GM23338 (cell line): ENCODE data around the gene GRIK4. TPM values are rescaled to one million over a fixed set of nuclear protein-coding genes. Genes with fewer than 3 reads are reported as not detected.

Experiments
- ATAC-seq: fragments of 200-7000 bp; cut with Tn5 transposase; 3 replicates; pipeline ENCODE4 v1.9.1; 2020
- DNase-seq: peaks from one replicate; pipeline ENCODE4 v3.0.0-alpha.2; 2015; ENCODE audit warnings: low spot score
- H2AFZ ChIP-seq: fragments of 200-600 bp; sonication (generic); 2 replicates; pipeline ENCODE4 v1.8.0; 2016; ENCODE audit warnings: antibody characterized with exemption, mild to moderate bottlenecking, moderate library complexity
- H3F3A ChIP-seq: fragments of 200-600 bp; sonication (generic); replicated peaks from 2 replicates; pipeline ENCODE4 v1.8.0; 2017; ENCODE audit warnings: antibody characterized with exemption, mixed run types, low read depth
- H3K27ac ChIP-seq: fragments of 200-600 bp; sonication (generic); 2 replicates; pipeline ENCODE4 v1.6.1; 2016; ENCODE audit warnings: low read depth
- H3K27me3 ChIP-seq: fragments of 200-600 bp; sonication (generic); 2 replicates; pipeline ENCODE4 v1.8.0; 2016; ENCODE audit warnings: mild to moderate bottlenecking, mixed run types, moderate library complexity; ENCODE audit not compliant: insufficient read depth
- H3K36me3 ChIP-seq: fragments of 200-600 bp; sonication (generic); 2 replicates; pipeline ENCODE4 v1.8.0; 2016; ENCODE audit warnings: mild to moderate bottlenecking; ENCODE audit not compliant: insufficient read depth
- H3K4me1 ChIP-seq: fragments of 200-600 bp; sonication (generic); 2 replicates; pipeline ENCODE4 v1.8.0; 2016; ENCODE audit warnings: mild to moderate bottlenecking, moderate library complexity; ENCODE audit not compliant: insufficient read depth
- H3K4me2 ChIP-seq: fragments of 200-600 bp; sonication (generic); 2 replicates; pipeline ENCODE4 v1.7.1; 2017; ENCODE audit warnings: mixed run types
- H3K4me3 ChIP-seq: fragments of 200-600 bp; sonication (generic); 2 replicates; pipeline ENCODE4 v1.6.1; 2016; ENCODE audit warnings: mixed run types
- H3K79me2 ChIP-seq: fragments of 200-600 bp; sonication (generic); replicated peaks from 2 replicates; pipeline ENCODE4 v1.8.0; 2017; ENCODE audit warnings: mild to moderate bottlenecking; ENCODE audit not compliant: insufficient read depth
- H3K9me2 ChIP-seq: fragments of 200-600 bp; sonication (generic); 2 replicates; pipeline ENCODE4 v1.8.0; 2017; ENCODE audit not compliant: insufficient read depth
- H4K20me1 ChIP-seq: fragments of 200-600 bp; sonication (generic); replicated peaks from 2 replicates; pipeline ENCODE4 v1.8.0; 2017; ENCODE audit warnings: mild to moderate bottlenecking; ENCODE audit not compliant: insufficient read depth
- H3K27ac Mint-ChIP-seq: 2 replicates; pipeline ENCODE4 v1.8.0; 2020; ENCODE audit warnings: inconsistent platforms, mild to moderate bottlenecking, moderate library complexity, mixed read lengths
- H3K27me3 Mint-ChIP-seq: 3 replicates; pipeline ENCODE4 v1.8.0; 2022; ENCODE audit warnings: low read depth, mild to moderate bottlenecking, moderate library complexity, mixed read lengths, inconsistent platforms; ENCODE audit not compliant: insufficient read depth, poor library complexity
- H3K36me3 Mint-ChIP-seq: 3 replicates; pipeline ENCODE4 v1.8.0; 2021; ENCODE audit warnings: low read depth, mild to moderate bottlenecking, inconsistent platforms, moderate library complexity, mixed read lengths
- H3K4me1 Mint-ChIP-seq: 3 replicates; pipeline ENCODE4 v1.8.0; 2020; ENCODE audit warnings: mild to moderate bottlenecking, inconsistent platforms, mixed read lengths
- H3K4me3 Mint-ChIP-seq: 3 replicates; pipeline ENCODE4 v1.8.0; 2021; ENCODE audit warnings: moderate library complexity, mild to moderate bottlenecking, inconsistent platforms, mixed read lengths
- H3K9me3 Mint-ChIP-seq: 3 replicates; pipeline ENCODE4 v1.8.0; 2020; ENCODE audit warnings: moderate library complexity, mild to moderate bottlenecking, inconsistent platforms, mixed read lengths
- CREB1 ChIP-seq: fragments of 250-450 bp; sonication (Bioruptor Pico); IDR thresholded peaks from 2 replicates; pipeline ENCODE4 v1.5.0; 2020; ENCODE audit warnings: low read depth, mild to moderate bottlenecking, moderate library complexity
- ETS1 ChIP-seq: IDR thresholded peaks from 2 replicates; pipeline ENCODE4 v1.6.1; 2016; ENCODE audit warnings: antibody characterized with exemption
- EZH2 ChIP-seq: fragments of 200-600 bp; sonication (generic); IDR thresholded peaks from one replicate; pipeline ENCODE4 v1.8.0; 2017; ENCODE audit warnings: antibody characterized with exemption, mild to moderate bottlenecking, low read depth; ENCODE audit not compliant: unreplicated experiment
- NANOG ChIP-seq: IDR thresholded peaks from 2 replicates; pipeline ENCODE4 v1.6.1; 2016; ENCODE audit warnings: antibody characterized with exemption, borderline replicate concordance
- POLR2AphosphoS5 ChIP-seq: IDR thresholded peaks from 2 replicates; pipeline ENCODE4 v1.6.1; 2016; ENCODE audit warnings: antibody characterized with exemption, low read depth
- STAT1 ChIP-seq: IDR thresholded peaks from one replicate; pipeline ENCODE4 v1.6.1; 2016; ENCODE audit warnings: antibody characterized with exemption; ENCODE audit not compliant: unreplicated experiment
- ZNF114 ChIP-seq: fragments of 250-450 bp; sonication (Bioruptor Pico); IDR thresholded peaks from 2 replicates; pipeline ENCODE4 v1.5.0; 2020; ENCODE audit warnings: mild to moderate bottlenecking, moderate library complexity
- polyA plus RNA-seq: library from polyadenylated mRNA; unstranded; fragments of >200 nt; fragmentation: Nextera tagmentation; extraction: Ambion mirVana; gene quantifications from 2 replicates; pipeline ENCODE4 v1.2.1, GENCODE V29; 2016
- total RNA-seq: library from RNA; depleted of rRNA; stranded (reverse); fragments of >200 nt; shearing (Covaris generic); gene quantifications from 2 replicates; pipeline ENCODE4 v1.2.3, GENCODE V29; 2014
- TF ChIP-seq, protein P1 (sequence below): fragments of 250-450 bp; sonication (Bioruptor Pico); IDR thresholded peaks from 2 replicates; pipeline ENCODE4 v1.5.0; 2020; ENCODE audit warnings: mild to moderate bottlenecking, moderate library complexity
- TF ChIP-seq, protein P2 (sequence below), 2 experiments: fragments of 200-600 bp in 1 of 2; sonication (generic) in 1 of 2; conservative IDR thresholded peaks; 2 replicates each; pipeline versions ENCODE4 v1.5.1 to v1.6.1; 2016 to 2017; ENCODE audit warnings: antibody characterized with exemption in 2 of 2, low read depth in 2 of 2, mild to moderate bottlenecking in 2 of 2, moderate library complexity in 1 of 2

GRIK4 gene
- total and polyA plus RNA-seq, 2 experiments from 2014 or later: 0.63 to 2.2 TPM

GRCh38 chr11:120958185-120958584 is 446.6 kb downstream of the GRIK4 start (continued):
- TF ChIP-seq, protein P1, sequence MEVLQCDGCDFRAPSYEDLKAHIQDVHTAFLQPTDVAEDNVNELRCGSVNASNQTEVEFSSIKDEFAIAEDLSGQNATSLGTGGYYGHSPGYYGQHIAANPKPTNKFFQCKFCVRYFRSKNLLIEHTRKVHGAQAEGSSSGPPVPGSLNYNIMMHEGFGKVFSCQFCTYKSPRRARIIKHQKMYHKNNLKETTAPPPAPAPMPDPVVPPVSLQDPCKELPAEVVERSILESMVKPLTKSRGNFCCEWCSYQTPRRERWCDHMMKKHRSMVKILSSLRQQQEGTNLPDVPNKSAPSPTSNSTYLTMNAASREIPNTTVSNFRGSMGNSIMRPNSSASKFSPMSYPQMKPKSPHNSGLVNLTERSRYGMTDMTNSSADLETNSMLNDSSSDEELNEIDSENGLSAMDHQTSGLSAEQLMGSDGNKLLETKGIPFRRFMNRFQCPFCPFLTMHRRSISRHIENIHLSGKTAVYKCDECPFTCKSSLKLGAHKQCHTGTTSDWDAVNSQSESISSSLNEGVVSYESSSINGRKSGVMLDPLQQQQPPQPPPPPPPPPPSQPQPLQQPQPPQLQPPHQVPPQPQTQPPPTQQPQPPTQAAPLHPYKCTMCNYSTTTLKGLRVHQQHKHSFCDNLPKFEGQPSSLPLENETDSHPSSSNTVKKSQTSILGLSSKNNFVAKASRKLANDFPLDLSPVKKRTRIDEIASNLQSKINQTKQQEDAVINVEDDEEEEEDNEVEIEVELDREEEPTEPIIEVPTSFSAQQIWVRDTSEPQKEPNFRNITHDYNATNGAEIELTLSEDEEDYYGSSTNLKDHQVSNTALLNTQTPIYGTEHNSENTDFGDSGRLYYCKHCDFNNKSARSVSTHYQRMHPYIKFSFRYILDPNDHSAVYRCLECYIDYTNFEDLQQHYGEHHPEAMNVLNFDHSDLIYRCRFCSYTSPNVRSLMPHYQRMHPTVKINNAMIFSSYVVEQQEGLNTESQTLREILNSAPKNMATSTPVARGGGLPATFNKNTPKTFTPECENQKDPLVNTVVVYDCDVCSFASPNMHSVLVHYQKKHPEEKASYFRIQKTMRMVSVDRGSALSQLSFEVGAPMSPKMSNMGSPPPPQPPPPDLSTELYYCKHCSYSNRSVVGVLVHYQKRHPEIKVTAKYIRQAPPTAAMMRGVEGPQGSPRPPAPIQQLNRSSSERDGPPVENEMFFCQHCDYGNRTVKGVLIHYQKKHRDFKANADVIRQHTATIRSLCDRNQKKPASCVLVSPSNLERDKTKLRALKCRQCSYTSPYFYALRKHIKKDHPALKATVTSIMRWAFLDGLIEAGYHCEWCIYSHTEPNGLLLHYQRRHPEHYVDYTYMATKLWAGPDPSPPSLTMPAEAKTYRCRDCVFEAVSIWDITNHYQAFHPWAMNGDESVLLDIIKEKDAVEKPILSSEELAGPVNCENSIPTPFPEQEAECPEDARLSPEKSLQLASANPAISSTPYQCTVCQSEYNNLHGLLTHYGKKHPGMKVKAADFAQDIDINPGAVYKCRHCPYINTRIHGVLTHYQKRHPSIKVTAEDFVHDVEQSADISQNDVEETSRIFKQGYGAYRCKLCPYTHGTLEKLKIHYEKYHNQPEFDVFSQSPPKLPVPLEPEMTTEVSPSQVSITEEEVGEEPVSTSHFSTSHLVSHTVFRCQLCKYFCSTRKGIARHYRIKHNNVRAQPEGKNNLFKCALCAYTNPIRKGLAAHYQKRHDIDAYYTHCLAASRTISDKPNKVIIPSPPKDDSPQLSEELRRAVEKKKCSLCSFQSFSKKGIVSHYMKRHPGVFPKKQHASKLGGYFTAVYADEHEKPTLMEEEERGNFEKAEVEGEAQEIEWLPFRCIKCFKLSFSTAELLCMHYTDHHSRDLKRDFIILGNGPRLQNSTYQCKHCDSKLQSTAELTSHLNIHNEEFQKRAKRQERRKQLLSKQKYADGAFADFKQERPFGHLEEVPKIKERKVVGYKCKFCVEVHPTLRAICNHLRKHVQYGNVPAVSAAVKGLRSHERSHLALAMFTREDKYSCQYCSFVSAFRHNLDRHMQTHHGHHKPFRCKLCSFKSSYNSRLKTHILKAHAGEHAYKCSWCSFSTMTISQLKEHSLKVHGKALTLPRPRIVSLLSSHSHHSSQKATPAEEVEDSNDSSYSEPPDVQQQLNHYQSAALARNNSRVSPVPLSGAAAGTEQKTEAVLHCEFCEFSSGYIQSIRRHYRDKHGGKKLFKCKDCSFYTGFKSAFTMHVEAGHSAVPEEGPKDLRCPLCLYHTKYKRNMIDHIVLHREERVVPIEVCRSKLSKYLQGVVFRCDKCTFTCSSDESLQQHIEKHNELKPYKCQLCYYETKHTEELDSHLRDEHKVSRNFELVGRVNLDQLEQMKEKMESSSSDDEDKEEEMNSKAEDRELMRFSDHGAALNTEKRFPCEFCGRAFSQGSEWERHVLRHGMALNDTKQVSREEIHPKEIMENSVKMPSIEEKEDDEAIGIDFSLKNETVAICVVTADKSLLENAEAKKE (CRISPR knock-in tag): no peak
- TF ChIP-seq ZNF114 (CRISPR knock-in tag): no peak

DNA sequence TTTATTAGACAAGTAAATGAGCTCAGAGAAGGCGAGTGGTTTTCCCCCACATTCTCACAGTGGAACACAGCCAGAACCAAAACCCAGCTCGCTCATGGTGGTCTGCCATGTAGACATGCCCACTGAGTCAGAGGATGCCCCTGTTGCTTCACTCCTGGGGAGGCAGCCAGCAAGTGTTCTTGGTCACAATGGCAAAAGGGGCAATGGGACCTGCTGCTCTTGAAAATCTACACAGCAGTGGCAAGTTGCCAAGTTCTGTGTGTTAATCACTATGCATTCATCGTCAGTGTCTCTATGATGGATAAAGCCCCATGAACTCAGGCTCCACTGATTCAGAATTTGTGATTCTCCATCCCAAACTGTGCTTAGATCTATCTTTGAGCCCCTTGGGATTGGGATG is 447.6 kb downstream of the GRIK4 start:
- Histone ChIP-seq H3K27ac (no peak overlapping the region), H3K9me2 (no peaks in the 10 kb centered on the region), H3K4me1 (peaks cover 12% of the 10 kb centered on the region; the same call in 1 of the 2 replicates), H4K20me1 (no peaks in the 10 kb centered on the region), H2AFZ (no peak overlapping the region), H3K79me2 (no peaks in the 10 kb centered on the region), H3K4me2 (no peak overlapping the region), H3K36me3 (no peaks in the 10 kb centered on the region), H3F3A (no peaks in the 10 kb centered on the region), H3K4me3 (no peak overlapping the region), H3K27me3 (no peaks in the 10 kb centered on the region)
- H3K36me3 Mint-ChIP-seq: no peaks in the 10 kb centered on the region
- DNase-seq (no peak), ATAC-seq (no peak)
- H3K4me3 Mint-ChIP-seq: no peak overlapping the region
- no peak overlapping the region for H3K27ac Mint-ChIP-seq
- H3K4me1 Mint-ChIP-seq: peaks cover 30% of the 10 kb centered on the region
- H3K27me3 Mint-ChIP-seq: peaks cover 10% of the 10 kb centered on the region
- H3K9me3 Mint-ChIP-seq: no peaks in the 10 kb centered on the region; the same call in 2 of the 3 replicates
- TF ChIP-seq ZNF114 (CRISPR knock-in tag) (no peak), POLR2AphosphoS5 (no peak), STAT1 (no peak), EZH2 (no peak), NANOG (no peak), ETS1 (no peak), CREB1 (no peak)
- TF ChIP-seq, protein P2, sequence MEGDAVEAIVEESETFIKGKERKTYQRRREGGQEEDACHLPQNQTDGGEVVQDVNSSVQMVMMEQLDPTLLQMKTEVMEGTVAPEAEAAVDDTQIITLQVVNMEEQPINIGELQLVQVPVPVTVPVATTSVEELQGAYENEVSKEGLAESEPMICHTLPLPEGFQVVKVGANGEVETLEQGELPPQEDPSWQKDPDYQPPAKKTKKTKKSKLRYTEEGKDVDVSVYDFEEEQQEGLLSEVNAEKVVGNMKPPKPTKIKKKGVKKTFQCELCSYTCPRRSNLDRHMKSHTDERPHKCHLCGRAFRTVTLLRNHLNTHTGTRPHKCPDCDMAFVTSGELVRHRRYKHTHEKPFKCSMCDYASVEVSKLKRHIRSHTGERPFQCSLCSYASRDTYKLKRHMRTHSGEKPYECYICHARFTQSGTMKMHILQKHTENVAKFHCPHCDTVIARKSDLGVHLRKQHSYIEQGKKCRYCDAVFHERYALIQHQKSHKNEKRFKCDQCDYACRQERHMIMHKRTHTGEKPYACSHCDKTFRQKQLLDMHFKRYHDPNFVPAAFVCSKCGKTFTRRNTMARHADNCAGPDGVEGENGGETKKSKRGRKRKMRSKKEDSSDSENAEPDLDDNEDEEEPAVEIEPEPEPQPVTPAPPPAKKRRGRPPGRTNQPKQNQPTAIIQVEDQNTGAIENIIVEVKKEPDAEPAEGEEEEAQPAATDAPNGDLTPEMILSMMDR (conservative IDR thresholded peaks at IDR 0.05; ENCODE audit: low read depth in 2 of 2): no peak
